ENCODE measurements around the gene TFDP1. TPM values are rescaled to one million over a fixed set of nuclear protein-coding genes. Genes with fewer than 3 reads are reported as not detected.

The TFDP1 gene
- total and polyA plus RNA-seq, 10 donors, result 21.7 to 91.7 (median 51.7) TPM

- TF ChIP-seq POLR2AphosphoS5 (IDR thresholded peaks at IDR 0.05) (no peak), POLR2A (IDR thresholded peaks at IDR 0.05) (no peak)
- TF ChIP-seq, protein P1, sequence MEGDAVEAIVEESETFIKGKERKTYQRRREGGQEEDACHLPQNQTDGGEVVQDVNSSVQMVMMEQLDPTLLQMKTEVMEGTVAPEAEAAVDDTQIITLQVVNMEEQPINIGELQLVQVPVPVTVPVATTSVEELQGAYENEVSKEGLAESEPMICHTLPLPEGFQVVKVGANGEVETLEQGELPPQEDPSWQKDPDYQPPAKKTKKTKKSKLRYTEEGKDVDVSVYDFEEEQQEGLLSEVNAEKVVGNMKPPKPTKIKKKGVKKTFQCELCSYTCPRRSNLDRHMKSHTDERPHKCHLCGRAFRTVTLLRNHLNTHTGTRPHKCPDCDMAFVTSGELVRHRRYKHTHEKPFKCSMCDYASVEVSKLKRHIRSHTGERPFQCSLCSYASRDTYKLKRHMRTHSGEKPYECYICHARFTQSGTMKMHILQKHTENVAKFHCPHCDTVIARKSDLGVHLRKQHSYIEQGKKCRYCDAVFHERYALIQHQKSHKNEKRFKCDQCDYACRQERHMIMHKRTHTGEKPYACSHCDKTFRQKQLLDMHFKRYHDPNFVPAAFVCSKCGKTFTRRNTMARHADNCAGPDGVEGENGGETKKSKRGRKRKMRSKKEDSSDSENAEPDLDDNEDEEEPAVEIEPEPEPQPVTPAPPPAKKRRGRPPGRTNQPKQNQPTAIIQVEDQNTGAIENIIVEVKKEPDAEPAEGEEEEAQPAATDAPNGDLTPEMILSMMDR (IDR thresholded peaks at IDR 0.05 in 8 of 11, conservative IDR thresholded peaks at IDR 0.05 in 3 of 11), result no peak
- intact Hi-C loops (cut with DNase I; ENCODE audit: low total_unique reads), result no loop called here
- 77 to 95% (median 89%) methylated on average over 11 to 16 of the region's 16 CpGs for WGBS, 5 donors
- H3K27me3 ChIP-seq (replicated peaks in 1 of 7), result no peaks in the 10 kb centered on the region
- no peak overlapping the region for H3K27ac ChIP-seq
- DNase-seq, result peak; percentile 66
- H3K4me3 ChIP-seq, result no peak overlapping the region
- peaks cover 0 to 13% (median 0%) of the 10 kb centered on the region in 6 donors for H3K4me1 ChIP-seq
- H3K36me3 ChIP-seq, result peaks cover 0 to 88% (median 28%) of the 10 kb centered on the region in 6 donors
- H3K9me3 ChIP-seq, result no peaks in the 10 kb centered on the region
Observed at GRCh38 chr13:113627136-113627535, 42.6 kb downstream of the TFDP1 start.

DNA sequence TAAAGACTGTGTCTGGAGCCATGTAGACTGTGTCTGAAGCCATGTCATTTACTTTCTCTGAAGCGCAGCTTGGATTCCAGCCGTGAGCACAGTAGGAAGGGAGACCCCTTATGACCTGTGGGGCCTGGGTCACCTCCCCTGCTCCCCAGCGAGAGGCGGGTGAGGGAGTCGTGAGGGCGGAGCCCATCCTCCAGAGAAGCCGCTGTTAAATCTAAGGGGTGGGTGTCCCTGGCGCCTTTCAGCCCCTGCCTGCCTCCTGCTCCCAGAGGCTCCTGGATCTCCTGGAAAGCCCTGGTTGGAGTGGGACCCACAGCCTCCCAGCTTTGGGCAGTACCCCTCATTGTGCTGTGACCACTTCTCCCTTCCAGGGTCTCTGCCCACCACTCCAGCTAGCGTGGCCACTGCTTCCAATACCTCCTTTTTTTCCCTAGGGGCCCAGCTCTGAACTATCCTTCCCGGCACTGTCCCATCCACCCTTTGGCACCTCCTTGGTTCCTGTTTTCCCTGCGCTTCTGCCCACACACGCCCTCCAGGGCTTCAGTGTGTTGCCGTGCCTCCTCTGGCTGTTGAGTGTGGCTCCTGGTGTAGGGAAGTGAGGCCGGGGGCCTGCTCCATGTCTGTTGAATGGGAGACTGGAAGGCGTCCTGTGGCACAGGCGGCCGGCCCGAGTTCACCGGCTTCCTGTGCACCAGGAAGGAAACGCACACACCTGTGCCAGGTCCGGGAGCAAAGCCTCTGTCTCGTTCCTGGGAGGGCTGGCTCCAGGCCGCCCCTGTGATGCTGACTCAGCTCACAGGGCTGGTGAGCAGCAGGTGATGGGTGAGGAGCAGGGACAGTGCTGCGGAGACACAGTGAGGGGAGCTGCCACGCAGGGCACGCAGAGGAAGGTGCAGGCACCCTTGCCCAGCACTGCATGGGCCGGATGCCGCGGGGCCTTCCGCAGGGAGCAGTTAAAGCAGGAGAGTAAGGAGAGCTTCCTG is 44.0 kb downstream of the TFDP1 start:
- TF ChIP-seq, protein P1 (IDR thresholded peaks at IDR 0.05 in 8 of 11, conservative IDR thresholded peaks at IDR 0.05 in 3 of 11), result no peak
- TF ChIP-seq POLR2AphosphoS5 (IDR thresholded peaks at IDR 0.05), result peak in 1 of 3 donors; percentile 11
- 77 to 86% (median 79%) methylated on average over 19 to 30 of the region's 30 CpGs for WGBS, 5 donors
- no peak overlapping the region for H3K27ac ChIP-seq
- no peaks in the 10 kb centered on the region for H3K27me3 ChIP-seq (replicated peaks in 1 of 7)
- no peaks in the 10 kb centered on the region for H3K9me3 ChIP-seq
- peak; percentile 62 for DNase-seq
- H3K4me3 ChIP-seq, result no peak overlapping the region
- intact Hi-C loops (cut with DNase I; ENCODE audit: low total_unique reads), result no loop called here
- H3K4me1 ChIP-seq, result peaks cover 0 to 13% (median 0%) of the 10 kb centered on the region in 6 donors
- H3K36me3 ChIP-seq, result peaks cover 0 to 88% (median 33%) of the 10 kb centered on the region in 6 donors

- 91 to 96% (median 93%) methylated on average over 6 to 17 of the region's 17 CpGs for WGBS, 5 donors
- peak; percentile 63 for DNase-seq
- Histone ChIP-seq H3K9me3 (no peaks in the 10 kb centered on the region), H3K27ac (no peak overlapping the region), H3K4me1 (peaks cover 0 to 13% (median 0%) of the 10 kb centered on the region in 6 donors), H3K4me3 (no peak overlapping the region), H3K36me3 (peaks cover 0 to 88% (median 38%) of the 10 kb centered on the region in 6 donors), H3K27me3 (replicated peaks in 1 of 7) (no peaks in the 10 kb centered on the region)
- intact Hi-C loops (cut with DNase I; ENCODE audit: low total_unique reads), result no loop called here
- TF ChIP-seq, protein P1 (IDR thresholded peaks at IDR 0.05 in 8 of 11, conservative IDR thresholded peaks at IDR 0.05 in 3 of 11), result no peak
- TF ChIP-seq POLR2AphosphoS5 (IDR thresholded peaks at IDR 0.05) (no peak), POLR2A (IDR thresholded peaks at IDR 0.05) (no peak)
Observed at GRCh38 chr13:113629866-113630265, 45.3 kb downstream of the TFDP1 start.

GRCh38 chr13:113630296-113630695 is 45.7 kb downstream of the TFDP1 start:
- Histone ChIP-seq H3K9me3 (no peaks in the 10 kb centered on the region), H3K27ac (no peak overlapping the region), H3K36me3 (peaks cover 0 to 92% (median 43%) of the 10 kb centered on the region in 6 donors), H3K4me3 (no peak overlapping the region), H3K27me3 (replicated peaks in 1 of 7) (no peaks in the 10 kb centered on the region), H3K4me1 (peaks cover 0 to 13% (median 0%) of the 10 kb centered on the region in 6 donors)
- DNase-seq, result peak; percentile 16
- TF ChIP-seq POLR2AphosphoS5 (IDR thresholded peaks at IDR 0.05) (no peak), POLR2A (IDR thresholded peaks at IDR 0.05) (no peak)
- TF ChIP-seq, protein P1 (IDR thresholded peaks at IDR 0.05 in 8 of 11, conservative IDR thresholded peaks at IDR 0.05 in 3 of 11), result no peak
- intact Hi-C loops (cut with DNase I; ENCODE audit: low total_unique reads), result no loop called here
- 96 to 99% (median 96%) methylated on average over 11 of the region's 11 CpGs for WGBS, 5 donors

Data from spleen (tissue), 11 donors.